Measurements from ENCODE around the gene FAT3.

GRCh38 chr11:92253945-92254344, 29.3 kb downstream of the FAT3 start:
- TF ChIP-seq CTCF (conservative IDR thresholded peaks at IDR 0.05; ENCODE audit: low read depth, low read length) (no peak), EZH2 (IDR thresholded peaks at IDR 0.05; ENCODE audit: low read length, unreplicated experiment) (no peak), EZH2phosphoT487 (IDR thresholded peaks at IDR 0.05; ENCODE audit: borderline replicate concordance, low read length) (no peak)
